H9 (cell line): Measurements from ENCODE around the gene CERCAM. TPM values are rescaled to one million over a fixed set of nuclear protein-coding genes. Genes with fewer than 3 reads are reported as not detected.
A peak's percentile ranks its signal among the peaks of the same experiment; 100 is the strongest.

Source experiments
- DNase-seq: peaks from one replicate; pipeline ENCODE4 v3.0.0-alpha.2; 2017
- H2AFZ ChIP-seq: one replicate; pipeline ENCODE4 v1.6.1; 2013; ENCODE audit warnings: mild to moderate bottlenecking, low read length, control low read depth, moderate library complexity
- H2AK5ac ChIP-seq: 2 replicates; pipeline ENCODE4 v1.6.1; 2013; ENCODE audit warnings: low read length, control low read depth, mixed read lengths; ENCODE audit not compliant: insufficient read length
- H2BK120ac ChIP-seq: one replicate; pipeline ENCODE4 v1.6.1; 2013; ENCODE audit warnings: low read depth, mild to moderate bottlenecking, low read length, control low read depth, inconsistent platforms; ENCODE audit not compliant: poor library complexity, severe bottlenecking
- H2BK12ac ChIP-seq: 2 replicates; pipeline ENCODE4 v1.6.1; 2013; ENCODE audit warnings: low read length, control low read depth, mixed read lengths, low read depth; ENCODE audit not compliant: insufficient read length
- H2BK15ac ChIP-seq: 2 replicates; pipeline ENCODE4 v1.6.1; 2013; ENCODE audit warnings: low read depth, low read length, control low read depth
- H2BK20ac ChIP-seq: one replicate; pipeline ENCODE4 v1.6.1; 2013; ENCODE audit warnings: low read depth, mild to moderate bottlenecking, low read length, control low read depth, inconsistent platforms; ENCODE audit not compliant: poor library complexity, severe bottlenecking
- H2BK5ac ChIP-seq: 2 replicates; pipeline ENCODE4 v1.6.1; 2013; ENCODE audit warnings: low read length, control low read depth, mixed read lengths; ENCODE audit not compliant: insufficient read length
- H3K14ac ChIP-seq: 2 replicates; pipeline ENCODE4 v1.6.1; 2013; ENCODE audit warnings: low read length, control low read depth; ENCODE audit not compliant: insufficient read depth
- H3K18ac ChIP-seq: 2 replicates; pipeline ENCODE4 v1.6.1; 2013; ENCODE audit warnings: low read depth, mild to moderate bottlenecking, mixed read lengths, low read length, control low read depth; ENCODE audit not compliant: insufficient read length
- H3K23ac ChIP-seq: 2 replicates; pipeline ENCODE4 v1.6.1; 2013; ENCODE audit warnings: low read length, control low read depth, mixed read lengths, low read depth; ENCODE audit not compliant: insufficient read length
- H3K23me2 ChIP-seq: 2 replicates; pipeline ENCODE4 v1.6.1; 2013; ENCODE audit warnings: low read depth, mild to moderate bottlenecking, mixed read lengths, low read length, control low read depth; ENCODE audit not compliant: insufficient read length, poor library complexity, severe bottlenecking
- H3K27ac ChIP-seq: 2 replicates; pipeline ENCODE4 v1.5.1; 2013; ENCODE audit warnings: low read length, control low read depth, mixed read lengths, low read depth; ENCODE audit not compliant: insufficient read length
- H3K27me3 ChIP-seq: 2 replicates; pipeline ENCODE4 v1.6.1; 2013; ENCODE audit warnings: low read length, control low read depth, inconsistent platforms; ENCODE audit not compliant: insufficient read depth
- H3K4ac ChIP-seq: 2 replicates; pipeline ENCODE4 v1.6.1; 2013; ENCODE audit warnings: low read depth, mild to moderate bottlenecking, control low read depth, inconsistent platforms, low read length, moderate library complexity
- H3K4me1 ChIP-seq: 2 replicates; pipeline ENCODE4 v1.6.1; 2013; ENCODE audit warnings: low read length, control low read depth, inconsistent platforms; ENCODE audit not compliant: insufficient read depth
- H3K4me2 ChIP-seq: 2 replicates; pipeline ENCODE4 v1.6.1; 2013; ENCODE audit warnings: low read length, control low read depth, mixed read lengths; ENCODE audit not compliant: insufficient read length, insufficient read depth
- H3K56ac ChIP-seq: 2 replicates; pipeline ENCODE4 v1.6.1; 2013; ENCODE audit warnings: low read depth, mild to moderate bottlenecking, mixed read lengths, low read length, control low read depth; ENCODE audit not compliant: insufficient read length
- H3K79me1 ChIP-seq: 2 replicates; pipeline ENCODE4 v1.6.1; 2013; ENCODE audit warnings: low read depth, mild to moderate bottlenecking, moderate library complexity, low read length, control low read depth, inconsistent platforms; ENCODE audit not compliant: insufficient read depth, poor library complexity, severe bottlenecking
- H3K79me2 ChIP-seq: 2 replicates; pipeline ENCODE4 v1.6.1; 2013; ENCODE audit warnings: low read length, control low read depth, inconsistent platforms; ENCODE audit not compliant: insufficient read depth
- H3K9ac ChIP-seq: 2 replicates; pipeline ENCODE4 v1.6.1; 2013; ENCODE audit warnings: low read length, control low read depth, mixed read lengths; ENCODE audit not compliant: insufficient read length; ENCODE audit errors: extremely low read depth
- H3K9me3 ChIP-seq: one replicate; pipeline ENCODE4 v1.6.1; 2013; ENCODE audit warnings: low read depth, low read length, inconsistent platforms; ENCODE audit not compliant: control insufficient read depth
- H3T11ph ChIP-seq: one replicate; pipeline ENCODE4 v1.6.1; 2013; ENCODE audit warnings: mild to moderate bottlenecking, low read length, control low read depth, inconsistent platforms
- H4K20me1 ChIP-seq: one replicate; pipeline ENCODE4 v1.6.1; 2013; ENCODE audit not compliant: control insufficient read depth, insufficient read length, insufficient read depth
- H4K5ac ChIP-seq: 2 replicates; pipeline ENCODE4 v1.6.1; 2013; ENCODE audit warnings: low read depth, mild to moderate bottlenecking, mixed read lengths, low read length, control low read depth; ENCODE audit not compliant: insufficient read length
- H4K8ac ChIP-seq: replicated peaks from 2 replicates; pipeline ENCODE4 v1.6.1; 2013; ENCODE audit warnings: low read length, control low read depth, mixed read lengths, low read depth; ENCODE audit not compliant: insufficient read length
- H4K91ac ChIP-seq: 2 replicates; pipeline ENCODE4 v1.6.1; 2013; ENCODE audit warnings: low read depth, mild to moderate bottlenecking, moderate library complexity, mixed read lengths, low read length, control low read depth; ENCODE audit not compliant: insufficient read length
- H3K27ac Mint-ChIP-seq, 3 experiments: 2 replicates in 2 of 3; 3 replicates in 1 of 3; pipeline ENCODE4 v1.8.0; 2020 to 2021; ENCODE audit warnings: mixed read lengths in 3 of 3, mild to moderate bottlenecking in 1 of 3, moderate library complexity in 1 of 3
- H3K27me3 Mint-ChIP-seq: 2 replicates; pipeline ENCODE4 v1.8.0; 2021; ENCODE audit warnings: low read depth, mild to moderate bottlenecking, moderate library complexity, mixed read lengths
- H3K36me3 Mint-ChIP-seq, 3 experiments: 2 replicates in 2 of 3; 3 replicates in 1 of 3; pipeline ENCODE4 v1.8.0; 2020 to 2021; ENCODE audit warnings: low read depth in 3 of 3, mixed read lengths in 3 of 3; ENCODE audit not compliant: insufficient read depth in 1 of 3
- H3K4me1 Mint-ChIP-seq, 2 experiments: 2 replicates each; pipeline ENCODE4 v1.8.0; 2020; ENCODE audit warnings: mixed read lengths in 2 of 2
- H3K4me3 Mint-ChIP-seq, 2 experiments: 2 replicates in 1 of 2; 3 replicates in 1 of 2; pipeline ENCODE4 v1.8.0; 2020 to 2021; ENCODE audit warnings: mild to moderate bottlenecking in 2 of 2, mixed read lengths in 2 of 2, moderate library complexity in 1 of 2
- H3K9me3 Mint-ChIP-seq, 2 experiments: 2 replicates in 1 of 2; 3 replicates in 1 of 2; pipeline ENCODE4 v1.8.0; 2020; ENCODE audit warnings: mild to moderate bottlenecking in 2 of 2, mixed read lengths in 2 of 2, moderate library complexity in 1 of 2
- CTCF ChIP-seq: fragments of 200-600 bp; sonication (generic); conservative IDR thresholded peaks from 3 replicates; pipeline ENCODE4 v1.8.0; 2021; ENCODE audit warnings: antibody characterized with exemption, mild to moderate bottlenecking
- WGBS: extraction: QIAGEN DNeasy Blood & Tissue Kit; methylation state at CpG from one replicate; pipeline ENCODE4 v1.1.7; 2013; ENCODE audit warnings: missing lambda C conversion rate, low lambda C conversion rate, mixed read lengths; ENCODE audit not compliant: insufficient read length; ENCODE audit errors: extremely low coverage; 5-methylcytosine and 5-hydroxymethylcytosine counted together
- total RNA-seq: library from RNA; stranded (reverse); gene quantifications from 2 replicates; pipeline ENCODE4 v1.2.1, GENCODE V29; 2021

The CERCAM gene
- total RNA-seq, 1 experiment from 2014 or later = 5.4 TPM

- Histone ChIP-seq H4K20me1 (no peaks in the 10 kb centered on the region), H3K23ac (no peak overlapping the region), H3K4ac (no peak overlapping the region), H3K27ac (no peak overlapping the region), H3K4me1 (peaks cover 3% of the 10 kb centered on the region; the same call in 1 of the 2 replicates), H4K8ac (no peak overlapping the region), H3K27me3 (peaks cover 5% of the 10 kb centered on the region; the same call in 1 of the 2 replicates), H2BK120ac (no peak overlapping the region), H3K4me2 (peak overlapping the region; percentile 99), H2BK12ac (no peak overlapping the region), H4K5ac (no peak overlapping the region), H3K9me3 (no peaks in the 10 kb centered on the region), H3K79me1 (peaks cover 16% of the 10 kb centered on the region), H4K91ac (no peak overlapping the region), H3K79me2 (peaks cover 7% of the 10 kb centered on the region; the same call in 1 of the 2 replicates), H2AK5ac (no peak overlapping the region), H3T11ph (no peak overlapping the region), H3K56ac (no peak overlapping the region), H3K18ac (no peak overlapping the region), H2BK20ac (no peak overlapping the region), H2AFZ (no peak overlapping the region), H3K14ac (no peak overlapping the region), H3K9ac (peak overlapping the region; percentile 67), H3K23me2 (no peaks in the 10 kb centered on the region), H2BK5ac (no peak overlapping the region), H2BK15ac (no peak overlapping the region)
- Mint-ChIP-seq H3K4me3 (peak overlapping the region; percentile 95 to 99), H3K27ac (peak overlapping the region; percentile 79 to 95 (median 94); a peak in 4 of 7 replicates), H3K36me3 (peaks cover 0 to 4% (median 0%) of the 10 kb centered on the region in 3 experiments; a peak in 3 of 7 replicates), H3K9me3 (peaks cover 0 to 4% of the 10 kb centered on the region in 2 experiments; a peak in 1 of 5 replicates), H3K27me3 (peaks cover 44% of the 10 kb centered on the region), H3K4me1 (peaks cover 20 to 22% of the 10 kb centered on the region in 2 experiments)
- no peak for TF ChIP-seq CTCF
- no CpG with 5 or more reads among the region's 10 CpGs for WGBS
- DNase-seq = no peak
These were observed 49.0 kb upstream of the CERCAM start for GRCh38 chr9:128371630-128372117.
